Erythroblast (primary cell): ENCODE results near the gene MAMLD1.
"Not testable (repeated sequence)": the region's sequence is repeated elsewhere in the genome, so short reads cannot be mapped to it uniquely, and the experiment has no call there.

ENCODE experiments used
- DNase-seq, 2 experiments: peaks; one replicate each; lab custom pipeline; 2025; lab: John Stamatoyannopoulos, UW
- GATA1 ChIP-seq: IDR thresholded peaks from 2 replicates; pipeline ENCODE4 v1.6.1; 2011; ENCODE audit warnings: low read depth, mild to moderate bottlenecking, control low read depth, low read length, moderate library complexity
- POLR2A ChIP-seq: IDR thresholded peaks from 2 replicates; pipeline ENCODE4 v1.6.1; 2011; ENCODE audit warnings: mild to moderate bottlenecking, low read length

The MAMLD1 gene

DNA sequence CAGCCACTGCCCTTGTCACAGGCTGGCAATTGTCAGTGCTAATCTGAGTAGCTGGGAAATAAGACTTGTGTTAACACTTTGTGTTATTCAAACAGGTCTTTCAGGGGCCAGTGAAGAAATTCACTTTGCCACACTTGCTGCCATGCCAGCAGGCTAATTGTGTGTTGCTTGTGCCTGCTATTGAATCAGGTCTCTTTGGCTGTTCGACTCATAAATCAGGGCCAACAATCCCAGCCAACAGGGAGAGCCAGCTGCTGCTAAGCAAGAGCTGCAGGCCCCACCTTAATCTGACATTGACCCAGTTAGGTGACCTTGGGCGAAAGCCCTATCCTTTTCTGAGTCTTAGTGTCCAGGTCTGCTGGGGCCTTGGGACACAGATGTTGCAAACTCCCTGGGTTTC is 28.1 kb upstream of the MAMLD1 start:
- TF ChIP-seq GATA1 (no peak), POLR2A (no peak)
- DNase-seq, result no peak

DNA sequence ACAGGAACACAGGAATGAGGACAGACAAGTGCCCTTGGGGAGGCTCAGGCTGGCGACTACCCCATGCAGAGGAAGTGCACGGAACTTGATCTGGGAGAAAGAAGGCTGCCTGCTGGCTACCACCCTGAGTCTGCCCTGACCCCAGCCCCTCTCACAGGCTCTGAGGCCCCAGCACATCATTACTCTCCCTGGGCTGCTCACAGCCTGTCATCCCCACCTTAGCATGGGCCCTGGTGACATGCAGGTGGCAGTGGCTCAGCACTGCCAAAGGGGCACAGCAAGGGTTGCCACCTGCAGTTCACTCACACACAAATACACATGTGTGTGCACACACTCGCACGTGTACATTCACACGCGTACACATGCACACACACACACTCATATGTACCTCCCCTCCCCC is 26.1 kb upstream of the MAMLD1 start:
- TF ChIP-seq POLR2A, result no peak
- TF ChIP-seq GATA1, result no peak

DNA sequence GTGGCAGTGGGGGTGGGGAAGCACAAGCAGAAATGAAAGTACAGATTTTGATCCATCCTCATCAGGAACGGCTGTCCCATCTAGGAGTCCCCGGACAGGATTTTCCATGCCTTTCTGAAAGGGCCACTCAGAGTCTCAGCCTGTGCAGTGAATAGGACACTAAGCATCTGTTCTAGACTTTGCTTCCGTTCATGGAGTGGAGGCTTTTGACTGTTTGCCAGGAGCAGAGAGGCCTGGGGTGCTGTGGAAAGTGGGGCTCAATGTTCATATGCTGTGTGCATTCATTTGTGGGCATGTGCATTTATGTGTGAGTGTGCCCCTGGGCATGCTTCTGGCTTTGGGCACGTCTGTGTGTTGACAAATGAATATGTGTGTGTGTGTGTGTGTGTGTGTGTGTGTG is 25.6 kb upstream of the MAMLD1 start:
- no peak for TF ChIP-seq GATA1
- no peak for TF ChIP-seq POLR2A
- no peak for DNase-seq

More for the DNA sequence above, 26.1 kb upstream of the MAMLD1 start:
- no peak for DNase-seq

DNA sequence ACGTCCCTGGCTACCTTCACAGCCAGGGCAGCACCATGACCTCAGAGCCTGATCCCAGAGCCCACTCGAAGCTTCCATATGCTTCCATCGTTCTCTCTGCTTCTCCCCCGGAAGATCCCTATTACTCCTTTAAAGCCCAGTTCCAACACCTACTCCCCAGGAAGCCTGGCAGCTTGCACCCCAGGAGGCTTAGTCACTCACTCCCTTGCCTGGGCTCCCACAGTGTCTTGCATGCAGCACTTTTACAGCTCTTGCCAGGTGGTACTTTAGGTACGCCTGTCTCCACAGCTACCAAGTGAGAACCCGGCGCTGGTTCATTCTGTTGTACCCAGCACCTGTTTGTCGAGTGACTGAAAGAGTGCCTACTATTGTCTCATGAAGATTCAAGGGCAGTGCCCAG is 24.5 kb upstream of the MAMLD1 start:
- TF ChIP-seq GATA1, result no peak
- no peak for TF ChIP-seq POLR2A

DNA sequence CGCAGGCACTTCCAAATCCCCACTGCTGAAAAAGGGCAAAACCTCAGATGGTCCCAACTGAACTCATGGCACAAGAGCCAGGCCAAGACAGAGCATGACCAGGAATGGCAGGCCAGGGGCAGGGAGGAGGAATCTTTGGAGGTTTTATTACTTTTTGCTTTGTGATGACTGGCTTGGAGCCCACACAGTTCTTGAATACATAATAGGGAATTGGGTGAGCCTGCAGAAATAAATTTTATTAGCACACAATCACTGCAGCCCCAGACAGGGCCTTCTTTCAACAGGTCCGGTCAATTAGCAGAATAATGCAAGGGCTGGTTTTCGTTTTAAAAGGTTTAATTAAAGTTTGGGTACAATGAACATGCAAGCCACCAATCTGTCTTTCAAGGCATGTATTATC is 23.4 kb upstream of the MAMLD1 start:
- DNase-seq, result no peak
- TF ChIP-seq POLR2A (no peak), GATA1 (no peak)

More for the DNA sequence above, 24.5 kb upstream of the MAMLD1 start:
- no peak for DNase-seq

DNA sequence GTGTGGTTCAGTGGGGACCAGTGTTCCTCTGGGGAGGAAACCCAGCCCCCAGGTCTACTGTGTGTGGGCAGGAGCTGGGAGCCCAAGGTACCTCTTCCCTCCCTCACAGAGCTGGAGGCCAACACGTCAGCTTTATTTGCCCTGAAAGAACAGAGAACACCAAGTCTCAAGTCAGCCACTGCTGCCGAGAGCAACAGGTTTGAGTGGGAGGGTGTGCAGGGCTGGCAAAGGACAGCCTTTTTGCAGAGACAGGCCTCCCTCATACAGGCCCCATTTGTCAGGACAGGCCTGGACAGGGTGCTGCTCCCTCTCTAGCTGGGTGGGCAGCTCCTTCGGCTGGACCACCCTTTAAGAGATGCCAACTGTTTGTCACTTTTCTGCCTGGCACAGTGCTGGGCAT is 22.8 kb upstream of the MAMLD1 start:
- DNase-seq, result not testable (repeated sequence)

DNA sequence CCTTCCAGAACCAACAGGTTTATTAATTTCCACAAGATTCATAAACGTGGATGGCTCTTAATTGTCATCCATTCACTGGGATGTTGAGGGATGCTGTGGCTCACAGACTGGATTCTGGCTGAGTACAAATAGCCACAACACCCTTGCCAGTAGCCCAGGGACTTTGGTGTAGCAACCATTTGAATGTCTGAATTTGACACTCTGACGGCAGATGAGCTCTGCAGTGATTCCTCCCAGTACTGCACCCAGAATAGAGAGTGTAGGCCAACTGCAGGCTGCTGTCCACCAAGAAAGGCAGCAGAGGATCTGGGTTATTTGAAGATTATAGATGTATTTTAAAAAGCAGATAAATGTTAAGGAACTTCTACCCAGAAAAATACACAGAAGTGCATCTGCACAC is 15.6 kb upstream of the MAMLD1 start:
- DNase-seq, result no peak
- TF ChIP-seq GATA1, result no peak
- no peak for TF ChIP-seq POLR2A

DNA sequence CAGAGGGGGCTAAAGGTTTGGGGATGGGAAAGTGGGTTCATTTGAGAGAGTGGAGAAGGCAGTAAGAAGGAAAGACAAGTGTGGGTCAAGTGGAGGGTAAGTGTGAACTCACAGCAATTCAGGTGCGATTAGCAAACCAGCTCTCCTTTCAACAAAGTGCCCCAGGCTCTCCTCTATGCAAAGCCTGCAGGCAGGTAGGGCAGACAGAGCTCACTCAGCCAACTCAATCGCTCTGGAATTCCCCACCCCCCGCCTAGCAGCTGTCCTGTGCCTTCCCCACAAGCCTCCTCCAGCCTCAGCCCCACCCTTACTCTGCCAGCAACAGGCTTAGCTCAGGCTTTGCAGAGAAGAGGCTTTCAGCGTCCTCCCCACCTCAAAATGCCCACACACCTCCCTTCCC is 14.8 kb upstream of the MAMLD1 start:
- no peak for DNase-seq
- TF ChIP-seq POLR2A (no peak), GATA1 (no peak)

DNA sequence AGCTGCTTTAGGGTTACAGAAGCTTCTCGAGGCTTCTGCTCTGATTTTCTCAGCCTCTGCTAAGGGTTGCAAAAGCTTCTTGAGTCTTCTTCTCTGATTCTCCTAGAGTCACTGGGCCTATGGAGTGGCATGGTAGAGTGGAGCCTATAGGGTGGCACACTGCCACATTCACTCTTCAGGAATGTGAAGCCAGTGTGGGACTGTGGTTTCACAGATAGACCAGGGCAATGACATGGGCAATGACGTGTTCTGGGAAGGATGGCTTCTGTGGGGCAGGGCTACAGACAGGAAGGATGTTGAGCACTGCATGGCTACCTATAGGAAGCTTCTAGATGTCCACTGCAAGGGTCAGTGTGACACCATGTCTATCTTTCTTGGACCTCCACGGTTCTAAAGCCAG is 11.0 kb upstream of the MAMLD1 start:
- TF ChIP-seq POLR2A (no peak), GATA1 (no peak)

DNA sequence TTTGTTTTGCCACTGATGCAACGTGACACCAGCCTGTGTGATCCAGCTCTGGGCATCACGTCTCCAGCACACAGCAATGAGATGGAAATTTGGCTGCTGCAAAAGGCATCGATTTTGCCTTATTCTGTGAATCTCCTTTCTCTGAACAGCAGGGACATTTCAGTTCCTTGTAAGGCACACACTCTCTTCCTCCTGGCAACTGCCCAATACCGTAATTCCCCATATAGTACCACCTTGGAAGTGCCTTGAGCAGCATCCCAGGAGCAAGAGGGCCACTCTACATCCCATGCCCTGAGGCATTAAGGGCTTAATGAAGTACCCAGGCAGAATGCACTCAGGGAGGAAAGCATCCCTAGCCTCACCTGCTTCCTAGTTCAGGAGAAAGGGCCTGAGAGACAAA is 10.5 kb upstream of the MAMLD1 start:
- DNase-seq, result peak in 1 of 2 experiments; percentile 0
- TF ChIP-seq POLR2A (no peak), GATA1 (no peak)

More for the DNA sequence above, 11.0 kb upstream of the MAMLD1 start:
- no peak for DNase-seq

DNA sequence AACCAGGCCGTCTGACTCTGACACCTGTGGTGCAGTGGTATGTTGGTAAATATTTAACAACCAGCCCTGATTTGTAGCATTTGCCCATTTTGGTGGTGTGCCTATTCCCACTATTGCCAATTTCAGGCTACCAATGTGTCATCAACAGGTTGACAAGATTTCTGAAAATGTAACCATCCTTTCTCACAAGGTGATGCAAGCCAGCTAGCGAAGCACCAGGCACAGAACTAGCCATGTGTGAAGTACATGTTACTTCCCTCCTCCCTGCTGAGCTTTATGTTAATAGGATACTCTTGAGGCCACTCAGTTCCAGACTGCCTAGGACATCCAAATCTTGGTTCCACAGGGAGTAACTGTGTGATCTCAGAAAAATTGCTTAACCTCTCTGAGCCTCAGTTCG is 7.2 kb upstream of the MAMLD1 start:
- TF ChIP-seq GATA1, result no peak
- no peak for TF ChIP-seq POLR2A
- no peak for DNase-seq

DNA sequence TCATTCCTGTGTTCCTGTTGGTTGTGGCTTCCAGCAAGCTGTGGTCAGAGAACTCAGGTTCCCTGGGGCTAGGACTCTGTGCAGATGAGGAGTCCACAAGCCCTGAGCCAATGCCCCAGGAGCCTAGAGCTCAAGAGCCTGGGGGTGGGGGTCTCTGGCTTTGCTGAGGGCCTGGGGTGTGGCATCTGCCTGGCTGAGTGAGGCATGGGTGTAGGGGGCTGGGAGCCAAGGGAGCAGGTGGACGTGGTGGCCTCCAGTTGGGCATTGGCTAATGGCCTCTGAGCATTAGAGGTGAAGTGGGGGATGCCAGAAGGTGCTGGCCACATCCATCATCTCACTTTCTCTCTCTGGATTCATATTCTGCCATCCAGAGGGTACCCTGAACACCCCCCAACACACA is 5.3 kb upstream of the MAMLD1 start:
- no peak for TF ChIP-seq POLR2A
- DNase-seq, result no peak

DNA sequence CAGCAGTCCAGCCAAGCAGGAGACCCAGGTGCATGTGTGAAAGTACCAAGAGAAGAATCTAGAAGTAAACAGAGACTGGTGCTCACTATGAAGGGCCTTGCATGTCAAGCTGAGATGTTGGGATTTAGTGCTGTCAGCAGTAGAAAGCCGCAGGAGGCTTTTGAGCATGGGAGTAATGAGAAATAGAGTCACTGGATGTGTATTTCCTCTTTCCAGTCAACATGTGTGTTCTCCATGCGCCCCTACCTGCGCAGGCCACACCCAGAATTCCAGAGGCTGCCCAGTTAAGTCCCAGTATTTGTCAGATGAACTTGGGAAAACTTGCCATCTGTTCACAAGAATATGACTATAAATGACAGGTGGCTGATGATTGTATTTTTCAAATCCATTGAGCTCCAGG is 4.5 kb upstream of the MAMLD1 start:
- TF ChIP-seq GATA1, result no peak
- no peak for TF ChIP-seq POLR2A
- DNase-seq, result no peak

DNA sequence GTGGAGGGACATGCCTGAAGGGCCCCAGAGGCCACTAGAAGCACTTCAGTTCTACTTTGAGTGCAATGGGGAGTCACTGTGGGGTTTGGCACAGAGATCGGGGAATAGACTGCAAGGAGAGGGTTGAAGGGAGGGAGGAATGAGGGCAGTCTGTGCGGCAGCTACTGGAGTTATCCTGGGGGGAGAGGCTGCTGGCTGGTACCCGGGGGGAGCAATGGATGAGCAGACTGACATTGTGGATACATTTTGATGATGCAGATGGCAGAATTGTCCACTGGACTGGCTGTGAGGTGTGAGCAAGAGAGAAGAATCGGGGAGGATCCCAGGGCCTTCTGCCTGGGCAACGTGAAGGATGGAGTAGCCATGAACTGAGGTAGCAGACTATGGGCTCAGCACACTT is 2.8 kb upstream of the MAMLD1 start:
- TF ChIP-seq GATA1 (no peak), POLR2A (no peak)
- no peak for DNase-seq

DNA sequence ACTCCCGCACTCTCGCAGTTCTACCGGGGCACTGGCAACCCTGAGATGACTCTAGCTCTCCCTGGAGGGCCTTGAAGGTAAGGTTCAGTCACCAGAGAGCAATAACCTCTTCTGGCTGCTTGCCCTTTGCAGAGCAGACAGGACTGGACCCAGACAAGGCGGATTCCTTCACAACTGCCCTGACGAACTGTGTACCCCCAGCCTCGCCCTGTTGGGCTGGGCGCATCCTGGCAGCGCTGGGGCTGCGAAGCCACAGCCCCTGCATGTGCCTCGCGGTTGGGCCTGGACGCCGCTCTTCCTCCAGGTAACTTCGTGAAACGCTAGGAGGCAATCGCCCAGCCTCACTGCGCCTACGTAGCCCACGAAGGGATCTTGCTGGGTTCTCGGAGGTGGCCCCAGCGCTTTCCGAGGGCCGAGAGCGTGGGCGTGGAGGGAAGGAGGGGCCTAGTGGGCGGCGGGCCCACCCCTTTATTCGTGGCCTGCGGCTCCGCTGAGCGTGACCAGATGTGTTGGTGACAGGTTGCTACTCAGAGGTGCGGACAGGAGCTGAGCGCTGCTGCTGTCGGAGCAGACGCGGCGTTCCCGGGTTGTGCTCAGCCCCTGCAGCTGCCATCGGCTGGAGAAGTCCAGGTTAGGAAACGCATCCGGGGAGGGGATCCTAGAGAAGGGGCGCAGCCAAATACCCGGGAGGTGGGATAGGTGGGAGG is 1.9 kb upstream of the MAMLD1 start:
- no peak for TF ChIP-seq POLR2A
- no peak for TF ChIP-seq GATA1
- DNase-seq, result peak; percentile 9 to 20

DNA sequence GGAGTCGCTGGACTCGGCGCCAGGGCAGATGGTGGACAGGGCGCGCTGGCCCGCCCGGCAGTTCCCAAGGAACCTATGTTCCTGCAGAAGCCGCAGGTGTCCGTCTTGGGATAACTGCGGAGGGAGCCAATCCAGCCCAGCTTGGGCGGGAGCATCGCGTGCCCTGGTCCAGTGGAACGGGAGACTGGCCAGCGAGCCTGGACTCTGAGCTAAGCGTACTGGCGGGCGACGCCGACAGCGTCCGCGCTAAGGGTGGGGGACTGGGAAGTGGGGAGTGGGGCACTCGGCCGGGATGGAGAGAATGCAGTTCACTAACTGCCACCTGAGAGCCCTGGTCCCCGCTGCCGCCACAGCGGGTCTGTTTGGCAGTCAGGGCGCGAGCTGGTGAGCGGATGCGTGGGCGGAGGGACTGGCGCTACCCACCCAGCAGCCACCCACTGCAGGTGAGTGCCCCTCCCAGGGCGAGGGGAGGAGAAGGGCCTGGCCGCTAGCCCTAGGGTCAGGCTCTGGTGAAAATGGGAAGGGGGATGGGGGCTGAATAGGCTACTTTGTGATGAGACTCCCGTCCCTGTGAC is 1.3 kb upstream of the MAMLD1 start:
- TF ChIP-seq POLR2A (no peak), GATA1 (no peak)
- DNase-seq, result peak in 1 of 2 experiments; percentile 9
